Measurements from ENCODE around the gene GANAB.
"Not testable (repeated sequence)": the region's sequence is repeated elsewhere in the genome, so short reads cannot be mapped to it uniquely, and the experiment has no call there.

The GANAB gene

DNA sequence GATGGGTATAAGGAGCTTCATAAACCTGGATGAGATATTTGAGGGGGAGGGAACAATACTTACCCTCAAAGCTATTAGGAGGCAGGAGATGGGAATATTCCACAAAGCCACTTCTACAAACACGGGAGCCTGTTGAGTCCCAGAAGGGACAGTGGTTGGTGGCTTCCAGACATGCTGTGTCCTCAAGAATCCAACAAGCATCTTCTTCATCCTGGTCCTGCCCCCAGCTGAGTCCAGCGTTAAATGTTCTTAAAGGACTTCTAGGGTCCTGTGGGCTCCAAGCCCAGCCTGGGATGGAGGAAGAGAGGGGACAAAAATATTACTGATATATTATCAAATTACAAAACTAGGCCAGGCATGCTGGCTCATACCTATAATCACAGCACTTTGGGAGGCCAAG, 21.0 kb upstream of the GANAB start:
- no peak for DNase-seq (ENCODE audit: low read depth in 3 of 3)

DNA sequence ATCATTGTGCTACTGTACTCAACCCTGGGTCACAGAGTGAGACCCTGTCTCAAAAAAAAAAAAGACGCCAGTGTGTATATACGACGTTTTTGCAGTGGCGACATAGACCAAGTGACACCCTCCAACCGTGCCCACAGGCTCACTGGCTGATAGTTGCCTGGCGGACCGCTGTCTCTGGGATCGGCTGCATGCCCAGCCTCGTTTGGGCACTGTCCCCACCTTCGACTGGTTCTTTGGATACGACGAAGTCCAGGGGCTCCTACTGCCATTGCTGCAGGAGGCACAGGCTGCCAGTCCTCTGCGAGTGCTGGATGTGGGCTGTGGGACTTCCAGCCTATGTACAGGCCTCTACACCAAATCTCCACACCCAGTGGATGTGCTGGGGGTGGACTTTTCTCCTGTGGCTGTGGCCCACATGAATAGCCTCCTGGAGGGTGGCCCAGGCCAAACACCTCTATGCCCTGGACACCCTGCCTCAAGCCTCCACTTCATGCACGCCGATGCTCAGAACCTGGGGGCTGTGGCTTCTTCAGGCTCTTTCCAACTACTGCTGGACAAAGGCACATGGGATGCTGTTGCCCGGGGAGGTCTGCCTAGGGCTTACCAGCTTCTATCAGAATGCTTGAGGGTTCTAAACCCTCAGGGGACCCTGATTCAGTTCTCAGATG, 20.0 kb upstream of the GANAB start:
- DNase-seq (ENCODE audit: low read depth in 3 of 3), result no peak

DNA sequence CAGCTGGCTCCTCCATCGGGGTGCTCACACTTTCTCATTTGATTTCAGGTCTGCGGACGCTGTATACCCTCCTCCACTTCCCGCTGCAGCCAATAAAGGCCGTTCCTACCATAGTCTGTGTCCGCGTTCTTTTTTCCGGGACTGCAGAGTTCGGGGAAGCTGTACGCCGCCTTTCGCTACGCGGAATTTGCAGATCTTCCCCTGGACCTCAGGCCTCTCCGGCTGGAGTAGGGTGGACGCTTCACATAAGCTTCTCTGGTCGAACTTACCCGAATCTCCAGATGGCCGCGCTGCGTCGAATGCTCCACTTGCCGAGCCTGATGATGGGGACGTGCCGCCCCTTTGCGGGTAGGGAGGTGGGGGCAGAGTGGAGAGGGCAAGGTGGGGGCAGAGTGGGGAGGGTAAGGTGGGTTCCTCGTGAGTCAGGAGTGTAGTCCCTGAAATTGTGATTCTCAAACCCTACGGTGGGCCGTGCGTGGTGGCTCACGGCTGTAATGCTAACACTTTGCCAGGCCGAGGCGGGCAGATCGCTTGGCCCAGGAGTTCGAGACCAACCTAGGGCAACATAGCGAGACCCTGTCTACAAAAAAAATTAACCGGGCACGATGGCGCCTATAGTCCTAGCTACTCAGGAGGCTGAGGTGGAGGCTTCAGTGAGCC, 19.3 kb upstream of the GANAB start:
- peak; percentile 51 to 61 (median 60) for DNase-seq (ENCODE audit: low read depth in 3 of 3)

DNA sequence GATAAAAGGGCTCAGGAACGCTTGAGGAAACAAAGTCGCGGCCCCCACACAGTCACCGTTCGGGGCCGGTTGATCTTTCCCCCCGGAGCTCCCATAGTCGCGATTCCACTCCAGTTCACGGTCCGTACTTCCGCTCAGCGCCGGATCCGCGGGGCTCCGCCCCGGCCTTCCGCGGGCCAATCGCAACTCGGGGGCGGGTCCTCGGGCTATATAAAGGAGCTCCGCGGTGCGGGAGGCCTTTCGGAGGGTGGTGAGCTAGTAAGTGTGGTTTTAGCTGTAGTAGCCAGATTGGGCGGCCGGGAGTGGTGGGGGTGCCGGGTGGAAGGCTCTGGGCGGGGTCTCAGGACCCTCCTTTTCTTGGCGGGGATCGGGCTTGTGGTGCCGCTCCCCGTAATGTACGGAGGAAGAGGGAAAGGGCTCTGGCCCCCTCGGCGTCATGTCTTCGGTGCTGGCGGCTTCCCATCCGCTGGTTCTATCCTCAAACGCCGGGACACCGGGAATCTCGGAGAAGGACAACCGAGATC, 18.7 kb upstream of the GANAB start, which contains the start of the genes C11orf98 and CSKMT:
TSS of gene C11orf98 (minus strand) at position 136 of the 524 bp plus-strand sequence. CDS start at position 95, 41 bp downstream.
TSS of gene CSKMT (plus strand) at position 238 of the 524 bp plus-strand sequence. CDS start 568 bp downstream, outside the sequence.
- peak; percentile 92 to 95 (median 94) for DNase-seq (ENCODE audit: low read depth in 3 of 3)

DNA sequence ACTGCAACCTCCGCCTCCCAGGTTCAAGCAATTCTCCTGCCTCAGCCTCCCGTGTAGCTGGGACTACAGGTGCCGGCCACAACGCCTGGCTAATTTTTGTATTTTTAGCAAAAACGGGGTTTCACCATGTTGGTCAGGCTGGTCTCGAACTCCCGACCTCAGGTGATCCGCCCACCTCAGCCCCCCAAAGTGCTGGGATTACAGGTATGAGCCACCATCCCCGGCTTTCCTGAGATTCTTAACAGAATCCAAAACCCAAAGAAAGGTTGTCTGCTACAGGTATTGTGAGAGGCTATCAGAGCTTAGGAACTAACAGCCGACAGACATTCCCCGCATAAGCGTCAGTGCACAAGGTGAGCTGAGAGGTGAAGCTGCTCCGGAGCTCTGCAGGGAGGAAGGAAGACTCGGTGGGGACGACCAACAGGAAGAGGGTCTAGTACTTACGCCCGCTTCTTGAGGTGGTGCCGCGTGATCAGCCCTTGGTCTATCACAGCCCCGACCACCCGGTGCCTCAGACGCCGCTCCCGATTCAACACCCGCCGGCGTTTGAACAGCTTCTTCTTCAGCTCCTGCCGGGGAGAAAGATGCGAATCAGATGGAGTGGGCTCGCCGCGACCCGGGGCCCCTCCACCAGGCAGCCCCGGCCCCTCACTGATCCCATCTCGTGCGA, 18.1 kb upstream of the GANAB start:
- no peak for DNase-seq (ENCODE audit: low read depth in 3 of 3)

DNA sequence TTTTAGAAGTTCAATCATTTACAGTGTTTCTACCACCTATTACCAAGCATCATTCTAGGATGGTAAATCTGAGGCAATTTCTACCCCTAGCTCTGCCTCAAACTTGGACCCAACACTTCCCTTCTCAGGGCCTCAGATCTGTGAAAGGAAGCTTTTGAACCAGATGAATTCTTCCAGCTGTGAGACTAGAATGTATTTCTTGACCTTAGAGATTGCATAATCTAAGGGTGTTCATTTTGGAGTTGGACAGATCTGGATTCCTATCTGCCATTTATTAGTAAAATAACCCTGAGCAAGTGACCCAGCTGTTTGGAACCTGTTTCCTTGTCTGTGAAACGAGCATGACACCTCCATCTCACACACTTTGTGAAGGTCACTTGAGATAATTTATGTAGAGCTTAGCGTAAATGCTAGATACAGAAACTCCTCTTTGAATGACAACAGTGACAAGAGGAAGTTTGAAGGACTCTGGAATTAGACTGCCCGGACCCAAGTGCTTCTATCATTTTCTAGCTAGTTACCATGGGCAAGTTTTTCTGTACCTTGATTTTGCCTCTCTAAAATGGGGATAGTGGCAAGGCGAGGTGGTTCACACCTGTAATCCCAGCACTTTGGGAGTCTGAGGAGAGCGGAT, 10.5 kb upstream of the GANAB start:
- no peak for DNase-seq (ENCODE audit: low read depth in 3 of 3)

DNA sequence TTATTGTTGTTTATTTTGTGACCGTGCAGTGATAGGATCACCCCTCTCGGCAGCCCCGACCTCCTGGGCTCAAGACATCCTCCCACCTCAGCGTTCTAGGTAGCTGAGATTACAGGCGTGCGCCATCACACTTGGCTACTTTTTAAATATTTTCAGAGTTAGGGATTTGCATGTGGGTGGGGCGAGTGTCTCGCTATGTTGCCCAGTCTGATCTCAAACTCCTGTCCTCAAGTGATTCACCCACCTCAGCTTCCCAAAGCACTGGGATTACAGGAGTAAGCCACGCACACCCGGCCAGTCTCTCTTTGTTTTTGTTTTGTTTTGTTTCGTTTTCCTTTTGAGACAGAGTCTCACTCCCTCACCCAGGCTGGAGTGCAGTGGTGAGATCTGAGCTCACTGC, 7.9 kb upstream of the GANAB start:
- no peak for DNase-seq (ENCODE audit: low read depth in 3 of 3)

DNA sequence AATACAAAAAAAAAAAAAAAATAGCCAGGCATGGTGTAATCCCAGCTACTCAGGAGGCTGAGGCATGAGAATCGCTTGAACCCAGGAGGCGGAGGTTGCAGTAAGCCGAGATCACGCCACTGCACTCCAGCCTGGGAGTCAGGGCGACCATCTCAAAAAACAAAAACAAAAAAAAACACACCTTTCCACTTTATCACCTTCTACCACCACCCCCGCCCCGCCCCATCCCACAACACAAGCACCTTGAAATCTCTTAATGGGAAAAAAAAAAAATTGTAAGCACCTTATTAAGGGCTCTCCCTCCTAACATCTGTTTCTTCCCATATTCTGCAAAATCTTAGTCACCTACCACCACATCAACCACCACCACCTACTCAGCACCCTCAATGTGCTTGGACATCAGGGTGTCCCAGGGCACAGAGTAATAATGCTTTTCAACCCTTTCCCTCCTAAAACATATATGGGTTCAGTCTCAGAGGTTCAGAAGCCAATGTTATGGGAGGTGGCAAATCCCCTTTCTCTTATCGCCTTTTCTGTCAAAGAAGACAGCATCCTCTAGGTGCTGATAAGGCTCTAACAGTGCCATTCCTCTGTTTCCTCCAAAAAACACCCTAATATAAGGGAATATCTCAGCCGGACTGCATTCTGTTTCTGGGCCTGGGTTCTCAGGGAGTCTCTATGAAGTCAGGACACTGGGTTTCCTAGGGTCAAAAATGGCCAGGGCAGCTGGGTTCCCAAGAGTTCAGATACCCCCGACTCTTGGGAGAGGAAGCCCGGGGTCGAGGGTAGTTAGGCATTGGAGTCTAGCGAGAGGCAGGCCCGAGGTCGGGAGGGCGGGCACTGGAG, 6.0 kb upstream of the GANAB start:
- no peak for DNase-seq (ENCODE audit: low read depth in 3 of 3)

DNA sequence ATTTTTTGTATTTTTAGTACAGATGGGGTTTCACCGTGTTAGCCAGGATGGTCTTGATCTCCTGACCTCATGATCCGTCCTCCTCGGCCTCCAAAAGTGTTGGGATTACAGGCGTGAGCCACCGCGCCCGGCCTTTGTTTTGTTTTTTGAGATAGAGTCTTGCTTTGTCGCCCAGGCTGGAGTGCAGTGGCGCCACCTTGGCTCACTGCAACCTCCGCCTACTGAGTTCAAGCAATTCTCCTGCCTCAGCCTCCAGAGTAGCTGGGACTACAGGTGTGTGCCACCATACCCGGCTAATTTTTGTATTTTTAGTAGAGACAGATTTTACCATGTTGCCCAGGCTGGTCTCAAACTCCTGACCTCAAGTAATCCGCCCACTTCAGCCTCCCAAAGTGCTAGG, 3.9 kb upstream of the GANAB start:
- not testable (repeated sequence) for DNase-seq (ENCODE audit: low read depth in 3 of 3)

DNA sequence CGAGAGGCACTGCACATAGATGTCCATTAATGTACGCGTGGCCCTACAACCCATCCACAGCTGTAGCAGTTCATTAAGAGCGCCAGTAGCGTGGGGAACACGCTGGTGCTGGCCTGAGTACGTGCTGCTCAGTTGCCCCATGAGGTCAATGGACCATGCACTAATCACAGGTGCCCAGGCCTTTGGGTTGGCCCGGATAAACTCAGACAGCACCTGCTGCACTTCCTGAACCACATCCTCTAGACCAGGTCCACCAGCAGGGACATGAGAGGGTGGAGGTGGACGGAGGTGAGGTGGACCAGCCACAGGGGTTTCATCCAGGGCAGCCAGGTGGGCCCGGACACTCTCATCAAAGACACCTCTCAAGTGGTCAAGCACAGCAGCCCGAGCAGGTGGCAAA, 3.1 kb upstream of the GANAB start:
- DNase-seq (ENCODE audit: low read depth in 3 of 3), result no peak

DNA sequence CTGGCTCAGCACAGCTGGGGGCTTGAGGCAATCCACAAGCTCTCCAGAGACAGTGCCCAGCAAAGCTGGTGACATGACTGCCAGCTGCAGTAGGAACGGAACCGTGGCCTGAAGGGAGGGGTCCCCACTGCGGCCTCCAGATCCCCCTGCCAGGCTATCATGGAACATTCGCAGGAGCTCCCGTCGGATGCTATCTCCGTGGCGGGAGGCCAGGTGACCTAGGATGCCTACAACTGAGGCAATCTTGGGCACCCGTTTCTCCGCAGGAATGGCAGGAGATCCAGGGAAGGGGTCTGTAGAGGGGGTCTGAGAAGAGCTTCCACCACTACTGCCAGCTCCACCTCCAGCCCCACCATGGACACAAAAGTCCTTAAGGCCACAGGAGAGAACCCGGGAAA, 2.6 kb upstream of the GANAB start:
- DNase-seq (ENCODE audit: low read depth in 3 of 3), result no peak

DNA sequence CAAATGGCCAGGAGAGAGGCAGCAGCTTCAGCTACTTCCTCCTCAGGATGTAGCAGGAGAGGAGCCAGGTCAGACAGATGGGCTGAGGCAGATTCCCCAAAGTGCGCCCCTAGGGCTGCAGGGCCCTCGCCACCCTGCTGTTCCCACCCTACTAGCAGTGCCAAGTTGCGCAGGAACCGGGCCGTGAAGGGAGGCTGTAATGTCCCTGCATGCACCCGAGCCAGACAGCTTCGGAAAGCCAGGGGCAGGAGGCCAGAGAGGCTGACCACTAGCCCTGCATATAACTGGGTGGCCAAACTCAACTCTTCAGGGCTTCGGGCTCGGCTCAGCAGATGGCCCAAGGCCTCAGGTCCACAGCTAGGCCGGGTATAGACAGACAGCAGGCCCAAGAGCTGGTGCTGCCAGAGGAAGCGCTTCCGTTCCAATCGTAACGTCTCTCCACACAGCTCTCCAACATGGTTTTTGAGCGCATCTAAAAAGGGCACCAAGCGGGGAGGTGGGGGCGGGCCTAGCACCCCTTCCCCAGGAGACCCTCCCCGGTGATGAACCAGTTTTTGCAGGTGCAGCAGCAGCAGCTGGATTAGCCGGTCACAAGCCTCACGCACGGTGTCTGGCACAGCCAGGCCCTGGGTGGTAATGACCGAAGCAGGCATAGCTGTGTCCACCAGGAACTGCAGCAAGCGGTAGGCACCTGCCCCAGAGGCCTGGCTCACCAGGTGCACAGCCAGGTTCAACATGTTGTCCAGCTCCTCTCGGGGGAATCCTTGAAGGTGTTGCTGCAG, 2.0 kb upstream of the GANAB start:
- DNase-seq (ENCODE audit: low read depth in 3 of 3), result no peak

DNA sequence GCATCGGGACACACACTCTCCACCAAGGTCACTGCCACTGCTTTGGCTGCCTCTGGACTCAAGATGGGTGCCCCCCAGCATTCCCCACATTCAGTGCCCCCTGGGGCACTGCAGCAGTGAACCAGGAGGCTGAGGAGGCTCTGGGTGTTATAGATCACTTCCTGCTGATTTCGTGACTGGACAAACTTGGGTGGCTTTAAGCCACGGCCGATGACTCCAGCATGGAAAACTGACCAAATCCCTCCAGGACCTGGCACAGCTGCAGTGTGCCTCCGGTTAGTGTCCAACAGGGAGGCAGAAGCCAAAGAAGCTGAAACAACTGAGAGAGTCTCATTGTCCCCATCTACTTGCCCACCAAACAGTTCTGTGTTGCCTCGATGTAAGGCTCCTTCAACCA, 1.2 kb upstream of the GANAB start:
- DNase-seq (ENCODE audit: low read depth in 3 of 3), result no peak

DNA sequence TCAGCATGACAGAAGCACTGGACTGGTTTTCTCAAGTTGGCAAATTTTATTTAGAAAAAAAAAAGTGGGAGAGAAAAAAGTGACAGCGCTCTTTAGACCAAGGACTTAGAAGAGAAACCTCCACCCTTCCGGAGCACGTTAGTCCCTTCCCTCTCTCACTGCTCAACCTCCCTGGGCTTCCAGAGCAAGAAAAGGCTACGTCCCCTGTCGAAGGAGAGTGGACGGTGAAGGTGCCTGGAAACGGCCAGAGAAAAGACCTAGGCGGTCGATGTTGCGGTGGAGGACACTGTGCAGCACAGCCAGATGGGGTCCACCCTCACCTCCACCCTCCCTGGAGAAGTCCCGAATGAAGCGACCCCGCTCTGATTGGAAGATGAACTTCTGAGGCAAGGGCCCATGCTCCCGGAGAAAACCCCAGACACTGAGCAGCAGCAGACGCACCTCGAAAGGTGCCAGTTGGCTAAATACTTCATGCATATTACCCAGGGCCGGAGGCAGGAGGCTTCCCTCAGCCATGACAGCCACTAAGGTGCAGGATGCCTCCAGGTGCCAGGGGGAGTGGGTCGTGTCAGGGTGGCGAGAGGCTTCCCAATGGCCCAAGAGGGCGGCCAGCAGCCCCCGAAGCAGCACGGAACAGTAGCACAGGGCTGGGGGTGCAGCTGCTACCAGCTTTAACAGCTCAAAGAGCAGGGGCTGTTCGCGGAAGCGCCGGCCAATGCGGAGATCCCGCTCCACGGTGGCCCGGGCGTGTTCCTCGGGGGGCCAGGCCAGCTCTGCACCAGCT, 604 bp upstream of the GANAB start:
- no peak for DNase-seq (ENCODE audit: low read depth in 3 of 3)

DNA sequence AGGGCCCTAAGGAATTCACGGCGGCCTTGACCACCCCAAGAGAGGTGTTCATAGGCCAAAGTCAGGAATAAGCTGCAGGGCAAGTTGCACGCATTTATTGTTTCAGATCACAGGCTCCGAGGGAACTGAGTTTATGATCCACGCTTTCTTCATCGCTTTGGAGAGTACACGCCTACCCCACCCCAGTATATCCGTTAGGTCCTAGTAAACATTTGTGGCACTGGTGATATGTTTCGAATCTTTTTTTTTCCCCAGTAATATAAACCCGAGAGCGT, 805 bp downstream of the GANAB start:
- DNase-seq (ENCODE audit: low read depth in 3 of 3), result no peak

DNA sequence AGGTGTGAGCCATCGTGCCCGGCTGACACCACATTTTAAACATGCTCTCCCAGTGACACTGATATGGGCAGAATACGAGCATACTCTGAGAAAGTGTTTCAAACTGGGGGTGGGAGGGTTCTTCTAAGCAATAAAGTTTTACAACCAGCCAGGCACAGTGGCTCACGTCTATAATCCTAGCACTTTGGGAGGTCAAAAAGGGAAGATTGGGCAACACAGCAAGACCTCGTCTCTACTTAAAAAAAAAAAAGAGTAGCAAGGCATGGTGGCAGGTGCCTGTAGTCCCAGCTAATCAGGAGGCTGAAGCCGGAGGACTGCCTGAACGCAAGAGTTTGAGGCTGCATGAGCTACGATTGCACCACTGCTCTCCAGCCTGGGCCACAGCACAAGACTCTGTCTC, 2.2 kb downstream of the GANAB start:
- no peak for DNase-seq (ENCODE audit: low read depth in 3 of 3)

DNA sequence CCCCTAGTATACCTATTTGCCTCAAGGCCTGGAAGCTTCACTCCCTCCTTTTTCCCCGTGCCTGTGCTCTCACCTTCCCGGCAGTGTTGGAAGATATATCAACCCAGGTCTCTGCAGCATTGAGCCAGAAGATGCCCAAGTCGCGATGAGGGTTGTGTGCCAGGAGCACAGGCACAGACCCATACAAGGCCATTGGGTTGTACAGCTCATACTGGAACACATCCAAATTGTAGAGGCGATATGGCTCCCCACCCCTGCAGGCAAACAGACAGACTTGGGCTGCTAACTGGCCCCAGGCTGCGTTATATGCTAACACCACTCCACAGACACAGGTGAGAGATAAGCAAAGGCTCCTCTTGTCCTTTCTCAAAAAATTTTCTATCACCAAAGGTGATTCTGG, 13.9 kb downstream of the GANAB start:
- no peak for DNase-seq (ENCODE audit: low read depth in 3 of 3)

DNA sequence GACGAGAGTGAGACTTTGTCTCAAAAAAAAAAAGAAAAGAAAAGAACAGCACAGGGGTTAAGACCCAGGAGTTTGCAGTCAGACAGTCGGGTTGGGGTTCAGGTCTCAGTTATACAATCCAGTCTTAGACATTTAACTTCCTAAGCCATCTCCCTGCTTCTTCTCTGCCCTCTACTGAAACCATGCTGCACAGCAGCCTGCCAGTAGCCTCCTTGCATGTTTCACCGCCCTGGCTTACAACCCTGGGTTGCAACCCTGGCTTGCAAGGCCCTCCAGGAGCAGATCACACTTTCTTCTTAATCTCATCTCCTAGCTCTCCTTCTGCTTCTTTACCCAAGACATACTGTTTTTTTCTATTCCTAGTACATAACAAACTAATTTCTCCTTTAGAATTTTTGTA, 18.7 kb downstream of the GANAB start:
- no peak for DNase-seq (ENCODE audit: low read depth in 3 of 3)

DNA sequence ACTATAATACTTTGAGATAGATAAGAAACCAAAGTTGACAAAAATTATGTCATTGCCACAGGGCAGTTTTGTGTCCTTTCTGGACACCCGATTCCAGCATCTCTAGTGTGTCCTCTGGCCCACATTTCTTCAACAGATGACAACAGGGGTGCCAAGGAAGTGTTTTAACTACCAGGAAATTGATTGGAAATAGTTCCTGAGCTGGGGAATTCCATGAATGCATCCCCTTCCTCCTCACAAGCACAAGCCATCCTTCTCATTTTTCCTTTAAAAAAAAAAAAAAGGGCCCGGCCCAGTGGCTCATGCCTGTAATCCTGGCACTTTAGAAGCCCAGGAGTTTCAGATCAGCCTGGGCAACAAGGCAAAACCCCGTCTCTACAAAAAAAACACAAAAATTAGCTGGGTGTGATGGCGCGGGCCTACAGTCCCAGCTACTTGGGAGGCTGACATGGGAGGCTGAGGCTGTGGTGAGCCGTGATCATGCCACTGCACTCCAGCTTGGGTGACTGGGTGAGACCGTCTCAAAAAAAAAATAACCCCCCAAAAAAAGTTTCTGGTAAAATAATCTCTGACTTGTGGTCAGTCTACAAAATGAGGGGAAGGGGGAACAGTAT, 23.8 kb downstream of the GANAB start:
- no peak for DNase-seq (ENCODE audit: low read depth in 3 of 3)

All from stimulated activated CD4-positive, alpha-beta T cell treated with anti-CD3 and anti-CD28 coated beads, TNF-alpha, amount 100 ng/mL, for 4 hours (primary cell).